Activated T-helper 9 cell treated with anti-CD3 and anti-CD28 coated beads, Interleukin-2, amount 50 U/mL, for 16 hours (primary cell): ENCODE measurements around the gene MAN1B1.
"Not testable (repeated sequence)": the region's sequence is repeated elsewhere in the genome, so short reads cannot be mapped to it uniquely, and the experiment has no call there.

Experiments
- DNase-seq: peaks from one replicate; pipeline ENCODE4 v3.0.0-alpha.2; 2020; ENCODE audit warnings: low read depth

The MAN1B1 gene

GRCh38 chr9:137128862-137129455 lies 42.2 kb downstream of the MAN1B1 start:
- DNase-seq, result no peak

DNA sequence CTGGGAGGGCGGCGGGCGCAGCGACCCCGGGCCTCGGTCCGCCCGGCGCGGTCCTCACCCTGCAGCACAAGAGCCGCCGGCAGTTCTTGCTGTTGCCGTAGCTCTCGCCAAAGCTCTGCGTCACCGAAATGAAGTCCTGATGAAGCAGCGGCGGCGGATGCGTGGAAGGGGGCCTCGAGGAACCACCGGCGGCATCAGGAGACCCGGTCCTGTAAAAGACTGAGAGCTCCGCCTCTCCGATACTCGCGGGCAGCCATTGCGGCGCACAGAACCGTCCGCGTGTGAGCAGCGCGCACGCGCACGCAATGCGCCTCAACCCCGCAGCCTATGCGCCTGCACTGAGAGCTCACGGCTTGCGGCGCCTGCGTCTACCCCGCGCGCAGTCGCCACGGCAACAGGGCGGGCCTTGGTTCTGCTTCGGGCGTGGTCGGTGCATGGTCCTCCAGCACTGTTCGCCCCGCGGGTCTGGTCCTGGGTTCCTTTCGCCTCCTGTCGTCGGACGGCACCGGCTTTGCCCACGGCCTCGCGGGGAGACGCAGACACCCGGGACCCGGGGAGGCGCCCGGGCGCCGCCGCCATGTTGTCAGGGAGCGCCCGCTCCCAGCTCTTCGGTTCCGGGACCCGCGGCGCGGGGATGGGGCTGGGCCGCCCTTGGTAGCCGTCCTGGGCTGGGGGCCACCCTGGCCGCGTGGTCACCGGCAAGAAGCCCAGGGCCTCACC lies 42.8 kb downstream of the MAN1B1 start:
- DNase-seq, result peak; percentile 87

DNA sequence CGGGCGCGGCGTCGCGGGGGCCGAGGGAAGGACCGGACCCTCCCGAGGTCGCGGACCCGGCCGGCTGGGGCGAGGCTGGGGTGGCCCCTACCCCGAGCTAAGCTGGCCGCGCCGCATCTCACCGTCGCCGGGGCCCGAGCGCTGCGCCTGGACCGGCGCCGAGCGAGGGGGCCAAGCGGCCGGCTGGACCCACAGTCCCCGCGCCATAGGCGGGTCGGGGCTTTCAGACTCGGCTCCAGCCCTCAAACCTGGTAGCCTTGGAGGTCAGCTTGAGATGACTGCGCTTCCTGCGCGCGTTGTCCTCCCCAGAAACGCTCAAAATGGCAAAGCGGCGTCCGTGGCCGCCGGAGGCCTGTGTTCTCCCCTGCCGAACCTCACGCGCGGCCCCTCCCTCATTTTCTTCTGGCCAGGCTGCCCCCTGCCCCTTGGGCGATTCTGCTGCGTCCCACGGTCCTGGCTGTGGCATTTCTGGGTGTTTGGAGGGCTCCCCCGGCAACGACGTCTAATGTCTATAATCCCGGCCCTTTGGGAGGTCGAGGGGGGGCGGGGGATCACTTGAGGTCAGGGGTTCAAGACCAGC lies 43.5 kb downstream of the MAN1B1 start:
- no peak for DNase-seq

DNA sequence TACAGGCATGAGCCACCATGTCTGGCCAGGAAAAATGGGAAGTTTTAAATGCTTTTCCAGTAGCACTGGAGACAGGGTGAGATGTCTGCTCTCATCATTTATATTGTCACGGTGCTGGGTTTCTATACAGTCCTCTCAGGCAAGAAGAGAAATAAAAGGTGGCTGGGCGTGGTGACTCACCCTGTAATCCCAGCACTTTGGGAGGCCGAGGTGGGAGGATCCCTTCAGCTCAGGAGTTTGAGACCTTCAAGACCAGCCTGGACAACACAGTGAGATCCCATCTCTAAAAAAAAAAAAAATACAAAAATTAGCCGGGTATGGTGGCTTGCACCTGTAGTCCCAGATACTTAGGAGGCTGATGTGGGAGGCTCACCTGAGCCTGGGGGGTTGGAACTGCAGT lies 47.4 kb downstream of the MAN1B1 start:
- DNase-seq, result no peak

GRCh38 chr9:137135154-137135553 lies 48.4 kb downstream of the MAN1B1 start:
- DNase-seq, result not testable (repeated sequence)

GRCh38 chr9:137136261-137136880 lies 49.6 kb downstream of the MAN1B1 start:
- DNase-seq, result no peak

DNA sequence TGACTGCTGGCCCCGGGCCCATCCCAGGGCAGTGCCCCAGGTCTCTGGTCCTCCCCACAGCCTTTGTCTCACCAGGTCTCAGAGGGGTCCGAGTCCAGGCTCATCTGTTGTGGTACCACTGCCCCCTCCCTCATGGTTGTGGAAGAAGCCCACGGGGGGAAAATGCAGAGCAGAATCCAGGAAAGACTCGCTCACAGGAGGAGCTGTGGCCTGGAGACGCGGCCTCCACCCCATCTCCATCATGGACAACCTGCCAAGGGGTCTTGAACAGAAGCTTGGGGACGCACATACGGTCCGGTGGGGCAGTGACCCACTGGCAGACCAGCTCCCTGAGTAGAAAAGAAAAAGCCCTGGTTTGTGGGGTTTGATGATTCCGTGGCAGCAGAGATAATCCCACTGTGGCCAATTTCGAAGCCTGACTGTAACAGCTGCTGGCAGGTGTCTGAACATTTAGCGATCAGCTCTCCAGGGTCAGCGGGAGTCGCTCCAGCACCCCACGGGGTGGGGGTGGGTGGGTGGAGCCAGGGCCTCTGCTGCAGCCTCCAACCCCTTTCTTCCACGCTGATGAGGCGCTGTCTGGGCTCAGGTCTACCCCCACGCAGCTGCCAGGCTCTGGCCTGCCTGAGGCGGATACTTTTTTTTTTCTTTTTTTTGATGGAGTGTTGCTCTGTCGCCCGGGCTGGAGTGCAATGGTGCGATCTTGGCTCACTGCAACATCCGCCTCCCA lies 50.3 kb downstream of the MAN1B1 start:
- DNase-seq, result no peak

GRCh38 chr9:137138058-137138721 lies 51.4 kb downstream of the MAN1B1 start:
- DNase-seq, result no peak

- DNase-seq, result no peak
Observed at GRCh38 chr9:137138722-137139467, 52.1 kb downstream of the MAN1B1 start, which contains the start of gene GRIN1. Gene GRIN1, plus strand, starts transcription at chr9:137139154. Its CDS starts 333 bp downstream, at chr9:137139487.

GRCh38 chr9:137139468-137140150 lies 52.8 kb downstream of the MAN1B1 start:
- DNase-seq, result no peak

DNA sequence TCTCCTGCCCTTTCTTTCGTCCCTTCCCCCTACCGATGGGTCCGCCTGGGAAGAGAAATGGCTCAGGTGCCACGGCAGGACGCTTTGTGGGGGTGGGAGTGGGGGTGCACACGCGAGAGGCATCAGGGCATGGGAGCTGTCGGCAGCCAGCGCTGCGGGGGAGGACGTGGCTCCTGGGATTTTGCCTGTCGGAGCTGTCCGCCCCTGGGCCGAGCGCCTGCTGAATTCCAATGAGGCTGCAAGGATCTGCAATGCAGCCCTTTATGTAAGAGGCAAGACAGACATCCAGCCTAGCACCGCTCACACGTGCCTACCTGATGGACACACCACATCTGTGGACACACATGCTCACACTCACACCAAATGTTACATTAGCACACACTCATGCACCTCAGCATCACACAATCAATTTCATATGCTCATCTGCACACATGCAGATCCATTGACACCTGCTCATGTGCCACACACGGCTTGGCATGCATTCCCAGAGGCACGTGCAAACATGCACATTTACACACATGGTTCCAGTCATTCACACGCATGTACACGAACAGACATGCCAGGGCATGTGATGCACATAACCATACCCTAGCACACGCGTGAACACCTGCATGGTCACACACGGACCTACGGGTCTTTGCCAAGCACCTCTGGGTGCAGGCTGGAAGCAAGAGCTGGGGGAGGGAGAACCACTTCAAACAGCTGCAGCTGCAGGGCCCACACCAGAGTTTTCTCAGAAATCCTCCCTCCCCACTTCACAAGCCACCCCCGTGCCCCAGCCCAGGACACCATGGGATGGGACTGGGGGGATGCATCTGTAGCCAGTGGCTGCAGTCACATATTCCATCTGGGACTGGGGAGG lies 53.6 kb downstream of the MAN1B1 start:
- DNase-seq, result no peak

- DNase-seq, result no peak
Observed at GRCh38 chr9:137141050-137141810, 54.4 kb downstream of the MAN1B1 start.

DNA sequence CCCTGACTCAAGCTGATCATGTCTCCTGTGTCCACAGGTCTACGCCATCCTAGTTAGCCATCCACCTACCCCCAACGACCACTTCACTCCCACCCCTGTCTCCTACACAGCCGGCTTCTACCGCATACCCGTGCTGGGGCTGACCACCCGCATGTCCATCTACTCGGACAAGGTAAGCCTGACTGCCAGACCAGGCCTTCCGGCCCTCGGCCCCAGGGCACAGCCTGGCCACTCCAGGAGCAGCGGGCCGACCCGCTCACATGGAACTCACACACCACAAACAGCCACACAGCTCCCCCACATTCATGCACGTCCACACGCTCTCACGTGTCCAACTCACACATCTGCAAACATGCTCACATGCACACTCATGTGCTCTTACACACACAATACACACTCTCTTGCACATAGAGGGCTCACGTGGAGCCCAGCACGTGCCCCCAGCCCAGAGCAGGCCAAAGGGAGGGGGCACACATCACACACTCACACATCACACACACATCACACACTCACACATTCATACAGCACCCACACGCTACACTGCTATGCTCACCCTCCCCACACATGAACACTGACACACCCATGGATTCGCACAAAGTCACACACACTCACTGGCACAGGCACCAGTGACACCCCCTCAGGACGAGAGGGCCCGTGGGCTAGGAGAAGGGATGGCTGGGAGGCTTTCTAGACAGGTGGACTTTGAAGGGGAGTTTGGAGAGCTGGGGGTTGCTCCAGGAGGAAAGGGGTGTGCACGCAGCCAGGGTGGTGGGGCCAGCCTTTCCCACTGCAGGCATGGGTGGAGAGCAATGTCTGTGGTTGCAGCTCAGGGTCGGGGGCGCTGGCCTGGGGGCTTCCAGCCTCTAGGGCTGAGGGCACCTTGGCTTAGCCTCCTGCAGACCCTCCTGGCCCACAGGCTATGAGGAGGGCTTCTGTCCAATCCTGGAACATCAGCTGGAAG lies 55.5 kb downstream of the MAN1B1 start:
- no peak for DNase-seq

DNA sequence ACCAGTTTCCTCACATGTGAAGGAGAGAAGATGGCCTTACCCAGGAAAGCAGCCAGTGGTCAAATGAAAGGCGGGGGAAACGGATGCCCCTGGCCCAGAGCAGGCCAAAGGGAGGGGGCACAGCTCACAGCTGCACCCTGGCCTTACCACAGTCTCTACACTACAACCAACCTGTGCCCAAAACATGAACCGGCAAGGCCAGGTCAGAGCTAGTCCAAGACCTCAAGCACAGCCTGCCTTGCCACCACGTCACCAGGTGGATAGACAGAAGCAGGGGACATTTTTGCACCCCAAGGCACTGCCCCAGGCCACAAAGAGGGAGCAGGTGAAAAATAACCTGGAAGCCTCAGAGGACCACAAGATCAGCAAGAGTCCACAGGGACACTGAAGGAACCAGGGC lies 56.7 kb downstream of the MAN1B1 start:
- DNase-seq, result no peak

GRCh38 chr9:137145731-137146526 lies 59.1 kb downstream of the MAN1B1 start:
- no peak for DNase-seq

GRCh38 chr9:137146527-137146918 lies 59.7 kb downstream of the MAN1B1 start:
- DNase-seq, result no peak
